Endothelial cell of umbilical vein (primary cell): ENCODE data around the gene PPFIBP2. TPM values are rescaled to one million over a fixed set of nuclear protein-coding genes. Genes with fewer than 3 reads are reported as not detected.

Source experiments
- BruUV-seq: library from RNA; stranded (reverse); fragments of 400-500 nt; replicated peaks from 2 replicates; lab custom pipeline; 2021; lab: Mats Ljungman, UMichigan
- CTCF ChIA-PET: fragments of 300-600, 350-600 bp; sonication (Branson Sonifier 250); formaldehyde crosslinking; loops from one replicate; lab custom pipeline; 2021; ENCODE audit warnings: antibody characterized with exemption, inconsistent platforms; lab: Charles Lee
- POLR2A ChIA-PET: fragments of 300-600, 350-600 bp; sonication (Branson Sonifier 250); formaldehyde crosslinking; loops from one replicate; lab custom pipeline; 2021; ENCODE audit warnings: antibody characterized with exemption, inconsistent platforms; lab: Charles Lee
- DNase-seq: peaks from one replicate; pipeline ENCODE4 v3.0.0-alpha.2; 2011; ENCODE audit warnings: low read depth, low spot score
- FAIRE-seq: peaks from 2 replicates; lab custom pipeline; 2011; peaks lifted over from hg19 to GRCh38; lab: Jason Lieb, UNC
- H2AFZ ChIP-seq: 2 replicates; pipeline ENCODE4 v1.6.0; 2012; ENCODE audit warnings: low read depth, low read length, control low read depth, inconsistent platforms
- H3K27ac ChIP-seq: 2 replicates; pipeline ENCODE4 v1.5.1; 2011; ENCODE audit warnings: low read depth, mild to moderate bottlenecking, control low read depth, low read length, moderate library complexity; ENCODE audit not compliant: insufficient read depth
- H3K27me3 ChIP-seq, 2 experiments: 2 replicates each; pipeline versions ENCODE4 v1.6.0 to v1.6.1; 2011; ENCODE audit warnings: low read length in 2 of 2, mixed read lengths in 1 of 2; ENCODE audit not compliant: control insufficient read depth in 2 of 2, insufficient read depth in 2 of 2
- H3K36me3 ChIP-seq, 2 experiments: 2 replicates in 1 of 2; 3 replicates in 1 of 2; pipeline ENCODE4 v1.5.1; 2011; ENCODE audit warnings: low read length in 2 of 2, mild to moderate bottlenecking in 1 of 2, moderate library complexity in 1 of 2; ENCODE audit not compliant: control insufficient read depth in 2 of 2, insufficient read depth in 2 of 2; ENCODE audit errors: extremely low read depth in 1 of 2
- H3K4me1 ChIP-seq: 3 replicates; pipeline ENCODE4 v1.5.1; 2011; ENCODE audit warnings: mild to moderate bottlenecking, low read length; ENCODE audit not compliant: control insufficient read depth, insufficient read depth; ENCODE audit errors: extremely low read depth
- H3K4me2 ChIP-seq: 2 replicates; pipeline ENCODE4 v1.6.1; 2011; ENCODE audit warnings: low read length, control low read depth, mixed read lengths; ENCODE audit not compliant: insufficient read depth
- H3K4me3 ChIP-seq, 3 experiments: fragments of 200-600 bp in 1 of 3; sonication (generic), shearing (Covaris generic) in 1 of 3; replicated peaks in 1 of 3; 2 replicates each; pipeline ENCODE4 v1.5.1; 2011 to 2016; ENCODE audit warnings: control low read depth in 3 of 3, low read length in 3 of 3, mild to moderate bottlenecking in 2 of 3, inconsistent platforms in 1 of 3, low read depth in 1 of 3, moderate library complexity in 1 of 3; ENCODE audit not compliant: insufficient read depth in 1 of 3
- H3K79me2 ChIP-seq: 2 replicates; pipeline ENCODE4 v1.6.0; 2012; ENCODE audit warnings: low read length, inconsistent platforms; ENCODE audit not compliant: control insufficient read depth, insufficient read depth
- H3K9ac ChIP-seq: replicated peaks from 2 replicates; pipeline ENCODE3; 2011; ENCODE audit warnings: low read length, control low read depth; ENCODE audit not compliant: insufficient read depth; ENCODE audit errors: extremely low read depth
- H3K9me1 ChIP-seq: replicated peaks from 3 replicates; pipeline ENCODE4 v1.6.0; 2011; ENCODE audit warnings: mild to moderate bottlenecking, low read length; ENCODE audit not compliant: control insufficient read depth, insufficient read depth; ENCODE audit errors: extremely low read depth
- H3K9me3 ChIP-seq: replicated peaks from 2 replicates; pipeline ENCODE4 v1.5.1; 2012; ENCODE audit warnings: low read length, inconsistent platforms; ENCODE audit not compliant: control insufficient read depth, insufficient read depth
- H4K20me1 ChIP-seq: replicated peaks from 2 replicates; pipeline ENCODE3; 2011; ENCODE audit warnings: mild to moderate bottlenecking, low read length; ENCODE audit not compliant: control insufficient read depth, insufficient read depth; ENCODE audit errors: extremely low read depth
- FOS ChIP-seq: IDR thresholded peaks from 2 replicates; pipeline ENCODE4 v1.6.1; 2011; ENCODE audit warnings: mild to moderate bottlenecking, low read length, moderate library complexity, borderline replicate concordance; ENCODE audit not compliant: insufficient read depth
- MYC ChIP-seq: IDR thresholded peaks from one replicate; pipeline ENCODE4 v1.6.1; 2011; ENCODE audit warnings: mild to moderate bottlenecking, low read depth, low read length
- POLR2AphosphoS5 ChIP-seq: IDR thresholded peaks from 2 replicates; pipeline ENCODE4 v1.6.1; 2012; ENCODE audit warnings: low read depth, mild to moderate bottlenecking, control low read depth, low read length, moderate library complexity; ENCODE audit not compliant: insufficient read depth
- dilution Hi-C: fragments of 300-500 bp; cut with MboI; formaldehyde crosslinking; loops from one replicate; pipeline ENCODE4 v1.15.0; 2019; ENCODE audit warnings: low sequenced_read_pairs; ENCODE audit not compliant: extremely low pct_ligation_motif_present
- intact Hi-C: fragments of 100-400 bp; cut with micrococcal nuclease; formaldehyde crosslinking; loops from one replicate; pipeline ENCODE4 v1.10.0; 2022
- polyA plus RNA-seq, 4 experiments: library from polyadenylated mRNA; depleted of rRNA in 3 of 4; stranded (reverse) in 3 of 4; unstranded in 1 of 4; fragments of >200 nt; gene quantifications; 2 replicates each; pipeline versions ENCODE4 v1.2.1 to v1.2.3, GENCODE V29; 2011 to 2012; ENCODE audit warnings: missing spikeins in 1 of 4
- total RNA-seq: library from RNA; stranded (reverse); gene quantifications from 2 replicates; pipeline ENCODE4 v1.2.3, GENCODE V29; 2021
- TF ChIP-seq, protein P1 (sequence below): IDR thresholded peaks from 2 replicates; pipeline ENCODE4 v1.6.1; 2011; ENCODE audit not compliant: insufficient read depth, insufficient read length
- TF ChIP-seq, protein P2 (sequence below), 2 donors: IDR thresholded peaks; 1 replicate in 1 of 2; 2 replicates in 1 of 2; pipeline ENCODE4 v1.5.1; 2011; ENCODE audit warnings: low read length in 2 of 2, mild to moderate bottlenecking in 2 of 2, moderate library complexity in 2 of 2, control low read depth in 1 of 2, inconsistent platforms in 1 of 2, low read depth in 1 of 2; ENCODE audit not compliant: insufficient read depth in 1 of 2; ENCODE audit errors: extremely low read depth in 1 of 2

The PPFIBP2 gene
- total and polyA plus RNA-seq, 2 donors (not counting 3 experiments of a cell fraction or from before 2014, with no cell fraction given) = 1.3 to 4.0 TPM

DNA sequence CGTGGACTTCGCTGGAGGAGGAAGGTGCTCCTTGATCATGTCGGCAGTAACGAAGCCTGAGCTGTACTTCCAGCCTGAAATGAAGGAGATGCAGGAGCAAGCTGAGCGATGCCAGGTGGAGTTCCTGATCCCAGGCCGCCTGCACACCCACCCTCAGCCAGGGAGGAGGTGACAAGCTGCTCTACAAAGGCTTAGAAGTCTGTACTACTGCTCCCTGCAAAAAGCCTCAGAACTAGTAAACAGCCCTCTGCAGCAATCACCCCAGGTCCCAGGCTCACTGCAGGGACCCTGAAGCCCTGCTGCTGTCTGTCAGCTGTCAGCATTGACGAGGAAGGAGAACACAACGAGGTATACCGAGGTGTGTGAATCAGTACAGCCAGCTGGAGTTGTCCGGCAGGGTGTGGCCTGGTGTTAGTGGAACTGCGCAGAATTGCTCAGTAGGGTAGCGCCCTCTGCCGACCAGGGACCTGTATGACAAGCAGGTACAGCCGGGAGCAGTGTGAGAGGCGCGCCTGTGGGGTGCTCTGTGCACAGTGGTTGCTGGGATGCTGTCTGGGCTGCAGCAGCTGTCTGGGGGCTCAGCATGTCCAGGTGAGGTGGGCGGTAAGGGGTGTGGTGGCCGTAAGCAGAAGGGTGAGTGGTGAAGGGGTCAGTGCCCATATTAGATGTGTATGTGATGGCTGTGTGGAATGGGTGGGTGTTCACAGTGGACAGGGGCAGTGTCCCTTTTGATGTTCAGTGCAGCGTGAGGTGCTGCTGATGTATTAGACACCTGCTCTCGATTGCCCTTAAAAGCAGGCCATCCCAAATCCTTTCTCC is 151.9 kb downstream of the PPFIBP2 start:
- H3K9ac ChIP-seq = no peak overlapping the region
- dilution Hi-C loops (no loop called here), intact Hi-C loops (loop anchor here (1.0 kb wide), 5 partner anchors 94 to 567 kb away; partner anchors contain the start of gene PPFIBP2)
- CTCF ChIA-PET = interaction anchor here (0.6 to 9.7 kb wide), 26 partner anchors 8 to 568 kb away, joined by 3 to 225 read pairs (median 4); partner anchors contain the start of genes CYB5R2, OLFML1 and PPFIBP2
- H3K36me3 ChIP-seq = no peaks in the 10 kb centered on the region
- H3K4me1 ChIP-seq = no peaks in the 10 kb centered on the region
- FAIRE-seq (peak; percentile 40), DNase-seq (peak; percentile 69)
- H3K79me2 ChIP-seq = no peaks in the 10 kb centered on the region
- no peaks in the 10 kb centered on the region for H3K27me3 ChIP-seq
- H3K9me3 ChIP-seq = no peaks in the 10 kb centered on the region
- H2AFZ ChIP-seq = peak overlapping the region; percentile 33
- TF ChIP-seq, protein P1, sequence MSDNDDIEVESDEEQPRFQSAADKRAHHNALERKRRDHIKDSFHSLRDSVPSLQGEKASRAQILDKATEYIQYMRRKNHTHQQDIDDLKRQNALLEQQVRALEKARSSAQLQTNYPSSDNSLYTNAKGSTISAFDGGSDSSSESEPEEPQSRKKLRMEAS = no peak
- no peak for TF ChIP-seq POLR2AphosphoS5
- no peak for TF ChIP-seq MYC
- TF ChIP-seq, protein P2, sequence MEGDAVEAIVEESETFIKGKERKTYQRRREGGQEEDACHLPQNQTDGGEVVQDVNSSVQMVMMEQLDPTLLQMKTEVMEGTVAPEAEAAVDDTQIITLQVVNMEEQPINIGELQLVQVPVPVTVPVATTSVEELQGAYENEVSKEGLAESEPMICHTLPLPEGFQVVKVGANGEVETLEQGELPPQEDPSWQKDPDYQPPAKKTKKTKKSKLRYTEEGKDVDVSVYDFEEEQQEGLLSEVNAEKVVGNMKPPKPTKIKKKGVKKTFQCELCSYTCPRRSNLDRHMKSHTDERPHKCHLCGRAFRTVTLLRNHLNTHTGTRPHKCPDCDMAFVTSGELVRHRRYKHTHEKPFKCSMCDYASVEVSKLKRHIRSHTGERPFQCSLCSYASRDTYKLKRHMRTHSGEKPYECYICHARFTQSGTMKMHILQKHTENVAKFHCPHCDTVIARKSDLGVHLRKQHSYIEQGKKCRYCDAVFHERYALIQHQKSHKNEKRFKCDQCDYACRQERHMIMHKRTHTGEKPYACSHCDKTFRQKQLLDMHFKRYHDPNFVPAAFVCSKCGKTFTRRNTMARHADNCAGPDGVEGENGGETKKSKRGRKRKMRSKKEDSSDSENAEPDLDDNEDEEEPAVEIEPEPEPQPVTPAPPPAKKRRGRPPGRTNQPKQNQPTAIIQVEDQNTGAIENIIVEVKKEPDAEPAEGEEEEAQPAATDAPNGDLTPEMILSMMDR (IDR thresholded peaks at IDR 0.05; ENCODE audit: extremely low read depth in 1 of 2, insufficient read depth in 1 of 2, low read depth in 1 of 2, low read length in 2 of 2) = peak; percentile 79 to 94
- no peak for TF ChIP-seq FOS
- H3K4me3 ChIP-seq = no peak overlapping the region
- no peaks in the 10 kb centered on the region for H3K9me1 ChIP-seq
- H3K27ac ChIP-seq = no peak overlapping the region
- BruUV-seq = no TSS peak
- POLR2A ChIA-PET = no interaction called here
- no peak overlapping the region for H3K4me2 ChIP-seq
- no peaks in the 10 kb centered on the region for H4K20me1 ChIP-seq
